SIG-M5 (cell line): ENCODE measurements around the gene HOTAIR.

Experiments used
- DNase-seq: peaks from one replicate; lab custom pipeline; 2025; lab: John Stamatoyannopoulos, UW

Gene HOTAIR

DNA sequence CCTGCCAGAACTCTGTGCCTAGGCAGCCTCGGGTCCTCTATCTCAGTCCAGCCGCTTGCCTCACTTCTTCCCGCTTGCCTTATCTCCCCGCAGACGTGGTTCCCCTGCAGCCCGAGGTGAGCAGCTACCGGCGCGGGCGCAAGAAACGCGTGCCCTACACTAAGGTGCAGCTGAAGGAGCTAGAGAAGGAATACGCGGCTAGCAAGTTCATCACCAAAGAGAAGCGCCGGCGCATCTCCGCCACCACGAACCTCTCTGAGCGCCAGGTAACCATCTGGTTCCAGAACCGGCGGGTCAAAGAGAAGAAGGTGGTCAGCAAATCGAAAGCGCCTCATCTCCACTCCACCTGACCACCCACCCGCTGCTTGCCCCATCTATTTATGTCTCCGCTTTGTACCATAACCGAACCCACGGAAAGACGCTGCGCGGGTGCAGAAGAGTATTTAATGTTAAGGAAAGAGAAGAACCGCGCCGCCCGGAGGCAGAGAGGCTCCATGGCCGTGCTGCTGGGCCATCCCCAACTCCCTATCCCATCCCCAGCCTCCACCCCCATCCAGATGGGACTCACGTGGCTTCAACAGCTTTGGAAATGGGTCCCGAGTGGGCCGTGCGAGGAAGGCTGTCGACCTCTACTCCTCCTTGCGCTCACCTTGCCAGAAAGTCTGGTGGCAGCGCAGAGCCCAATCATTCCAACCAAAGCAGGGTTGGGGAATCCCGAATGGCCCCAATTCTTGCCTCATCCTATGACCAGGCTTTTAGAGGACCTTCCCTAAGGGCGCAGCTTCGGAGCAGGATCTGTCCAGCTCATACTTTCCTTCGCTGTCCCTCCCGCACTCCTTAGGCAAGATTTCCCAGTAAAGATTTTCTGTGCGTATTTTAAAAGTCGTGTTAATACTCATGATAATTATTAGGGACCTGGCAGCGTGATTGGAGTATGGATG lies 29.6 kb downstream of the HOTAIR start:
- no peak for DNase-seq

DNA sequence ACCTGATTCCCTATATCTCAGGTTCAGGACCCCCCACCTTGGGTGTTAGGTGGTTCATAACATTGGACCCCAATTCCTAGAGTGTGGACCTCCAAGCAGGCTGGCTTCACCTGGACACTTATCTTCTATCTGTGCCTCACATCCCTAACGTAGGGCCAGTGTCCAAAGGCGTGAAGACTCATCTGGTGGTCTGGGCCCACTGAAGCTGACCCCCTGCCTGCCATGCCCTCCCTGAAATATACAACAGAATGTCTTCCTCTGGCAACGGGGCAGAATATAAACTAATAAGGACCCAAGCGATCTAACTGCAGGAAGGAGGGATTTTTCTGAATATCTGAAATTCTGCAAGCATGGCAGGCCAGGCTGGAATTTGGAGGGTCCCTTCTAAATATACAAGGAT lies 30.5 kb downstream of the HOTAIR start:
- DNase-seq = no peak

DNA sequence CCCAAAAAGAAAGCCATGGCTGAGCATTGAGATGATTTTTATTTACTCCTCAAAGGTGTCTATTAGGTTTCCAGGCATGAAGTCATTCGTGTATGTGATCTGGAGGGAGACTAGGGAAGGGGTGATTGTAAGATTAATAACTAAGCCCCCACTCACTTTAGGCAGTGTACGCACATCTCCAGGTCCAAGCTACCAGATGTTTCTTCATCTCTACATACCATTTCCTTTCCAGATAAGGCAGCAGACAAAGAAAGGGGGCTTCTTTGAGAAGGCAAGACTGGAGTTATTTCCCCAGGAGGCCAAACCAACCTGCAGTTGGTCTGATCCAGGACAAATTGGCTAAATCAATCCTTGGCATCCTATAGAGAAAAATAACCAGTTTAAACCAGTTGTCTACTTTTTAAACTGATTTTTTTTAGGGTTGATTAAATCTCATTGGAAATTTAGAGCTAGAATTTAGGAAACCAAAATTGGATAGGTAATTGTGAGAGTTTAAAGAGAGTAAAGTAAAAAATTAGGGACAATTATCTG lies 32.2 kb downstream of the HOTAIR start:
- no peak for DNase-seq

DNA sequence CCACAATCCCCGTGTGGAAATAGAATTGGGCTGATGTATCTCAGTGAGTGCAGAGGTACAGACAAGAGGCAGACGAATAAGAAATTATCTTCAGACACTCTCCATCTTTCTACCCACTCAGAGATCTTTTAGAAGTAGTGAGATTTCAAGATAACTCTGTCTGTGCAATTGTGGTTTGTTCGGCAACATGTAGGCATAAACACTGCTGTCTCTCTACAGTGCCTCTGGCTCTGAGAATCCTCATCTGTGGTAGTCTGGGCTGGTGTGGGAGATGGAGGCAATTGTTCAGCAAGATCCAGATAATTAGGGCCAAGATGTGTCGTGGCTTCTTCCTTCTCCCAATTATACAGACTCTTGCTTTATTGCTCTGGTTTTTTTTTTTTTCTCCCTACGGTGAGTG lies 33.0 kb downstream of the HOTAIR start:
- no peak for DNase-seq

DNA sequence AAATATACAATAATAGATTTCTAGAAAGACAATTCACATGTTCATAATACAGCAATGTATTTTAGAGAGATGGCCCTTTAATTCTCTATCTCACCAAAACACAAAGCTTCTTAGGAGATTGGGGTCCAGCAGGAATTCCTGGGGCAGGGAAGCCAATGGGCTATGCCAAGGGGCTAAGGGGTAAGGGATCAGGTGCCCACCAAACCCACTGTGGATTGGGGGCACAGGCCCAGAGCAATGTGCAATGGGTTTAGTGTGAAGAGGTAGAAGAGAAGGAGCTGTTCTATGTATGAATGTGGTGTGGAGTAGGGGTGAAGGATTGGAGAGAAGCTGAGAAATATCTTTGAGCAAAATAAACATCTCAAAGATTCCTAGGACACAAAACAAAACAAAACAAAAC lies 33.6 kb downstream of the HOTAIR start:
- DNase-seq = no peak

DNA sequence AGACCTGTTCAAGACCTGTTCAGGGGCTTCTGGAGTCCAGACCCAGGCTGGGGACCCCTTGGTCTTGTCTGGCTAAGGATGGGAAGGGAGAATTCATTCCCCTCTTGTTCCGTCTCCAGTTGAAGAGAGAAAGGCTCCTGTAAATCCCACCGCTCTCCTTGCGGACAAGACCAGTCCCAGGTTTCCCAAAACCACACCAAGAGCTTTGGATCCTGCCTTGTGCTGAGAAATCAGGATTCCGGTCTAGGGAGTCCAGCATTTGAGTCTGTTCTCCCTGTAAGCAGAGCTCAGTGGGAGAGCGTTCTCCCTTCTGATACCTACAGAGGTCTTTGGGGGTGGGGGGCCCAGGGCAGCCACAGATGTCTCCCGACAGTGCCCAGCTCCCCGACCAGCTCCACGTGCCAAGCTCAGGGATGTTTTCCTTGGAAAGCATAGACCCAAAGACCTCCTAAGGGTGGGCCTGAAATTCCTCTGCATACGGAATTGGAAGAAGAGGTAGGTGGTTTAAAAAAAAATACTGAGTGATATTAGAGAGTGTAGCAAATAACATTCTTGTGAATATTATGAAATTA lies 34.2 kb downstream of the HOTAIR start:
- DNase-seq = no peak

DNA sequence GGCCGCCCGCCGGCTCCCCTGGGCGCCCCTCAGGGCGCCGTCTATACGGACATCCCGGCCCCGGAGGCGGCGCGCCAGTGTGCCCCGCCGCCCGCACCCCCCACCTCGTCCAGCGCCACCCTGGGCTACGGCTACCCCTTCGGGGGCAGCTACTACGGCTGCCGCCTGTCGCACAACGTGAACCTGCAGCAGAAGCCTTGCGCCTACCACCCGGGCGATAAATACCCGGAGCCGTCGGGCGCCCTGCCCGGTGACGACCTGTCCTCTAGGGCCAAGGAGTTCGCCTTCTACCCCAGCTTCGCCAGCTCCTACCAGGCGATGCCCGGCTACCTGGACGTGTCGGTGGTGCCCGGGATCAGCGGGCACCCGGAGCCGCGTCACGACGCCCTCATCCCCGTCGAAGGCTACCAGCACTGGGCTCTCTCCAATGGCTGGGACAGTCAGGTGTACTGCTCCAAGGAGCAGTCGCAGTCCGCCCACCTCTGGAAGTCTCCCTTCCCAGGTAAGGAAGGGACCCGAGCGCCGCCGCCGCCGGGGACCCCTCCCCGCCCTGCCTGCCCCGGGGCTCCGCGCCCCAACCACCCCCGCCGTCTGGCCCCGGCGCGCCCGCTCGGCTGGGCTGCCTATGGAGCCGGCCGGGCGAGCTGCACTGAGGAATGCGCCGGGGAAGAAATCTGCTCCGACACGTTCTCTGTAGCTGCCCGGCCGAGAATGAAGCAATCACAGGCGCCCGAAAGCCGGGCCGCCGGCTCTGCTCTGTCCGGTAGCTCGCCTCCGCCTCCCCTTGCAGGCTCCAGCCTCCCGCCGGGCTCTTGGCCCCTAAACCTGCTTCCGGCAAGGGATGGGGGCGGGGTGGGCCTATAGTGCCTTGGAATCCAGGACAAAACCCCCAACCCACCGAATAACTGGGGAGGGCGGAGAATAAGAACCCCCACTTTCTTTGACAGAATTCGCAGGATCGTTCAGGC lies 35.3 kb downstream of the HOTAIR start:
- no peak for DNase-seq

DNA sequence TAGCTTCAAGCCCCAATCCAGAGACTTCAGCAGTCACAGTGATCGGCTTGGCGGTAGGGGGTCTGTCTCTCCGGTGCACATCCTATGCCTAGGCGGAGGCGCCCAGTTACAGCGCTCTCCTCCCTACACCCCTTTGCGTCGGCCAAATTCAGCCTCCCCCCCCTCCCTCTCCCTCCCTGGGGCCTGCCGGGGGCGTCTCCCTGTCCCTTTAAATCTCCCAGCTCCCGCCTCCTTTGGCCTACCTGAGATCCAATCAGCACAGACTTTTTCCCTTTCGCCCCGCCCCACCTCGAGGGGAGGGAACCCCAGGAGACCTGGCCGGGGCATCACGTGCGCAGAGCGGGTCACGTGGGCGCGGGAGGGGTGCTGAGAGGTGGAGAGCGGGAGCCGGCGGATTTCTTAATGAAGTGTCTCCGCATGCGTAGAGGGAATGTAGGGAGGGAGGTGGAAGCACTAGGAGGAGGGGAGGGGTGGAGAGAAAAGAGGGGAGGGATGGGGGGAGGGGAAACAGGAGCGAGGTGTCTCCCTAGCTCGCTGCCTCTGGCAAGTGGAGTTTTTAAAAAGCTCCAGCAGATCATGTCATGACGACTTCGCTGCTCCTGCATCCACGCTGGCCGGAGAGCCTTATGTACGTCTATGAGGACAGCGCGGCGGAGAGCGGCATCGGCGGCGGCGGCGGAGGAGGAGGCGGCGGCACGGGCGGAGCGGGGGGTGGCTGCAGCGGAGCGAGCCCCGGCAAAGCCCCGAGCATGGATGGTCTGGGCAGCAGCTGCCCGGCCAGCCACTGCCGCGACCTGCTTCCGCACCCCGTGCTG lies 36.2 kb downstream of the HOTAIR start, which contains the start of gene HOXC13:
HOXC13 (plus strand) TSS at position 506 of the 815 bp plus-strand sequence; CDS start at position 582, 76 bp downstream.
- no peak for DNase-seq

DNA sequence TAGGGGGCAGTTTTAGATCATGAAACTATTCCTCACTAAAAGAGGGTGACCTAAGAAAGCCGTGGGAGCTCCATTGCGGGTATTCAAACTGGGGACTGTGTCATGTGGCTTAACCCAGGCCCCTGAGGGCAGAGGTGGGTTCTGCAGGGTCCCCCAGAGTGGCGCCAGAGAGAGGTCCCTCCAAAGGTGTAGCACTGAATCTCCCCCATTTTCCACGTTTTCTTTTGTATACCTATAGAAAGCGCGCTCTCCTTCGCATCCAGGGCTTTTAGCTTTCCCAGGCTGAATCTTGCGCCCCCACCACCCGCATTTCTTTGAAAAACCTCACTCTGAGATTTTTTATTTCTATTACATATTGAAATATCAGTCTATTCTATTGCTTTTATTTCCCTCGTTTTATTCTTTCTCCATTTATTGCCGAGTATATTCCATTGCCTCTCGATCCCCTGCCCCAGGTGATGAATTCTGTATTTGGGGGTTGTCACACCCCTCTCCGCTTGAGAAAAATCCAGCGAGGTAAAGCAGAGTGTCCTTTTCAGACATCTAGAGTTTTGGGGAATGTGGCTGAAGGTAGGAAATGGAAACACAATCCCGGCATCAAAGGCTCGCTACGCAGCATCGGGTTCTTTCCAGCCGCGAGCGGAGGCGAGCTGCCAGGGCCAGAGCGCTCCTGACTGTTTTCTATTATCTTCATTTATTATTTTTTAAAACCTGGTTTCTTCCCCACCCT lies 37.0 kb downstream of the HOTAIR start:
- no peak for DNase-seq

DNA sequence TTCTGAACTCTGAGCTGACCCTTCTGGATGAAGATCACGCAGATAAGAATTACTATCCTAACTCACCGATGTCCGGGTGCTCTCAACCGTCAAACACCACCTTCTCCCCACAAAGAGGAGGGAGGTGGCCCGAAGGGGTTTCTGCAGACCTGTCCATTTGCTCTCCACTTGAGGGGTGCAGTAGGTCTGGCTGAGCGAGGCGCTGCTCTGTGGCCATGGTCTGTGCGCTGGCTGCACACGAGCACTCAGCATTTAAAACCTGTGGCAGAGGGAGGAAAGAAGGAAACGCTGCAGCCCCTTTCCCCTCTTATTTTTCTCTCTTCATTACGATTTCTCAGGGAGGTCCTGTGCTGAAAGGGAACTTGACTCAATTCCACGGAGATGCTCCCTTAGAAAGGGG lies 37.7 kb downstream of the HOTAIR start:
- no peak for DNase-seq

DNA sequence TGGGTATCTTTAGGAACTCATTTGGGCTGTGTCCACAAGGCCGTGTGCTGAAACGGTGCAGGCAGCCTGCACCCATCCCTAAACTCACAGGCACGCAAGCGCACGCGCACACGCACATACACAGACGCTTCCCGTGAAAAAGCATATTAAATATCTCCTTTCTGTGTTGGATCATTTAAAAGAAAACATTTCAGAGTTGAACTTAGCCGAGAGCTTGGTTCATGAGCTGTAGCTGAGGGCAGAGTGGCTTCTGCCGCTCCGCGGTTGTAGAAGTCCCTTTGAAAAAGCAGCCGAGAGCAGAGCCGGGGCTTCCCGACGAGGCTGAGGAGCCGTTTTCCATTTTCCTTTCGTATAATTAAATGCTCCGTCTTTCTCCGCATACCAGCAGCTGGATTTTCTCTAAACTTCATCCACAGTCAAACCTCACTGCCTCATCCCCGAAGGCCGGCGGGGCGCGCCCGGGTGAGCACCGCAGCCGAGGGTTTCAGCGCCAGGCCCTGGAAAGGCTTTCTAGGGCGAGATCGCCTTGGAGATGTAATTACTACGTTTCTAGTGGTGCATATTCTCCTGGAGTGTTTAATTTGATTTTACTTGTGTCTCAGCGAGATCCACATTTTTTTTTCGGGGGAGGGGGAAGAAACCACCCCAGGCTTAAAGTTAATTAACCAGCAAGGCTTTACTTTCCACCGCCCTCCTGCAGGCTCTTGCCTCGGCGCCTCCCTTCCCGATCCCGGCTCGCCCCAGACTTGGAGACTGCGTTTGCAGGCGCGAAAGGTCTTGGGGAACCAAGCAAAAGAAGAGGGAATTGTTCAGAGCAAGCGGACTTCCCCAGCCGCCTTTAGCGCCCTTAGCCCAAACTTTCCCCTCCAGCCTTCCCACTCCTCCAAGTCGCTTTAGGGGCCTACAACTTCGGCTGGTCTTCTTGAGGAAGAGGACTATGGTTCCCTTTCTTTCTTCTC lies 39.1 kb downstream of the HOTAIR start:
- no peak for DNase-seq

DNA sequence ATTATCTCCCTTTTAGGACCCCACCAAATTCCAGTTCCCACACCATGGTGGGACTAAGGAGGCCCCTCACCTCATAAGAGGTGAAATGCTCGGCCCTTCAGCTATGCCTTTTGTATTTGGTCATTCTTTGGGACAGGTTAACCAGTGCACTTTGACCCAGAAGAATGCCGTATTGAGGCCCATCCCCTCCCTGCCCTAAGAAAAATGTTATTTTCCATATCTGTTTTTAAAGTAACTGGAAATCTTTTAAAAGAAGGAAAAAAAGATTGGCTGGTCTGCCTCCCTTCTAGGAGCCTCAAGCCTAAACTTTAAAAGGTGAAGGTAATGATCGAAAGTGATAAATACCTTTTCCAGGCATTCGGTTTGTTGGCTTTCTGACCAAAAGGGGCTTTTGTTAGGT lies 41.8 kb downstream of the HOTAIR start:
- DNase-seq = no peak

DNA sequence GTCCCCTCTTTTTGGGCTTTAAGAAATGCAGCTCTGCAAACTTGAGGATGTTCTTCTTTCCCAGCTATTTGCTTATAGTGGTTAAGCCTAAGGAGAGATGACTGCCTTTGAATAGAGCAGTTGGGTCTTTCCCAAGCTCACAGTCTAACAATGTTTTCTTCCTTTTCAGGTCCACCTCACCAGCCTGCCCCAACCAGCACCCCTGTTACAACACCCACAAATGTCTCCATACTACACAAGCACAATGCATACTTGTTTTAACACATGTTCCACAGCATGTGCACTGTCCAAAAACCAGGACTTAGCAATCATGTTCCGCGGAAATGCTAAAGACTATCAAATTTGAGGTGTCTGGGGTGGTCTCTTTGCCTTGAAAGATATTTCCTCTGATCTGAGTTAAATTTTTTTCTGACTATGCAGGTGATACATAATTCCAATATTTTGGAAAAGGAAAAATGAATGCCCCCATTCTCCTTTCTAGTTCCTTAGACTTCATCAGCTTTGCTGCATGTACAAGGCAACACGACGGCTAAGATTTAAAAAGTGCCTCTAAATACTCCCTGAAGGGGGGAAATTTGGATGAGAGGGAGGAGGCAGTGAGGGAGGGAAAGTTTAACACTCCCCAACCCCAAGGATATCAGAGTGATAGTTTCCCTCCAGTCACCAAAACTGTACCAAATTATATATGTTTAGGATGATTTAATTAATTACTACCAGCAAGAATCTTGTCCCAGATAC lies 42.7 kb downstream of the HOTAIR start:
- DNase-seq = no peak

DNA sequence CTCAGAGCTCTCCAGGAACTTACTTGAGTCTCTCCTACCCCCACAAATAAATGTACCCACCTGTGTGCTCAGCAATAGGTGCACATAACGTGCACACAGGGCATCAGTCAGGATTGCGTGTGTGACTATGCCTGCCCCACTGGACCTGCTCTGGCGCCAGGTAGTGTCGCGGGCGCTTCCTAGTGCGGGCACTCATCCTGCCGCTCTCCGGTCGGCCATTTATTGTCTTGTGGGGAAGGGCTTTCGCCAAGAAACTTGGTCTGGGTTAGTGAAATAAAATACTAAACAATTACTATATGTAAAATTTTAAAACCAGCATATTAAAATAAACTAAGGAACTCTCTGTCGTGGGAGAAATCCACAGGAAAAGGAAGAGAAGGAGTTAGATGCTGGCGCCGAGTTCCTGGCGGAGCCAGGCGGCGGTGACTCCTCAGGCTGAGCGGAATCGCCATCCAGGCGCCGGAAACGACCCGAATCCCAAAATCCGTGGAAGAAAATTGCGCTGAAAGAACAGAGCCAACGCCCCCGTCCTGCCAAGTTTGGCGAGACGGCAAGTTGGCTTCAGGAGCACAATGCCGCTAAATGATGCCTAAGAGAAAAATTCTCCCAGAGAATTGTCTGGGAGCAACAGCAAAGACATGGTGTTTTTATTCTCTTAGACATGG lies 44.0 kb downstream of the HOTAIR start:
- DNase-seq = no peak

DNA sequence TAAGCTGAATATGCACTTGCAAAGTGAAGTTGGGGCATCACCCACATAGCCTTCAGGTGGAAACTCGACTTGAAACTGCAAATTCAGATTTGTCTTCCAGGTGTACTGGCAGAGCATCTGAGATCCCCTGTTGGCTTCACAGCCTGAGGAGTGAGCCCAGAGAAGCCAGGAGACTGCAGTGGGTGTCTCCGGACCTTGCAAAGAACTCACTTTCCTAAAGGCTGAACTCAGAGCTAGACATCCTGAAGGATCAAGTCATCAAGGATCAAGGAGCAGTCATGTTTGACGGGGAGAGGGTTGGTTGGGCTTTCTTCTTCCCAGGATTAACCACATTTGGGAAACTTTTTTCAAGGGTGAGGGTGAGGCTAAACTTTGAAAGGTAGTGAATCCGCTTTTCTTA lies 45.2 kb downstream of the HOTAIR start:
- no peak for DNase-seq

DNA sequence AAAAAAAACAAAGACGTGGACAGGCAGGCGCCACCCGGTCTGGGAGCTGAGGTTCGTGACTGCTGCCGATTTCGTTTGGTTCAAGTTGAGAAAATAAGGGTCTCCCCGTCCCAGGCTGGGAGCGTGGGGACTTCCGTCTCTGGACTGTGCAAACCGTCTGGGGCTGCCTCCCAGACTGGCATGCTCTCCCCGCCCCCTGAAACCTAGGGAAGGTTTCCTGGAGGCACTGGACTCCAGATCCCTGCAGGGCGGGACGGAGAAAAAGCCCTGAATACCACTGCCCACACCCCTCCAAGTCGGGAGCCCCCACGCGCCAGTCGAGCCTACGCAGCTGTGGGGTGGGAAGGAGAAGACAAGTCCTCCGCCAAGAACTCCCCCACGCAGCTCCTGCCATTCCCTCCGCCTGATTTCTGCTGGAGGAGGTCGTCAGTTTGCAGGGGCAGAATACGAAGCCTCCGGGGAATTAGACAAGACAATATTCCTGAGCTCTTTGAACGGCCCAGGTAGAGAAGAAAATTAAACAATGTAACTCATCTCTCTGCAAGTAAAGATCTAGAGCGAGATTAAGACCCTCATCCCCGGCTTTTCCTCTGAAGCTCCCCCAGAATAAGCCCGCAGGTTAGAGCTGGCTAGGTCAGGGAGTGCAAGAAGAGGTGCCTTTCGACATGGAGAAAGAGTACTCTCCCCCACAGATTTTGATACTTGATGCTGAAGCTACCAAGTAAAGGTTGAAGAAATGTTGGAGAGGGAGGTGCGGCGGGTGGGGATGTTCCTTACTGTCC lies 46.5 kb downstream of the HOTAIR start:
- DNase-seq = no peak
